ENCODE measurements around the gene LCN2. TPM values are rescaled to one million over a fixed set of nuclear protein-coding genes. Genes with fewer than 3 reads are reported as not detected.
A peak's percentile ranks its signal among the peaks of the same experiment; 100 is the strongest.

Gene LCN2
- total and polyA plus RNA-seq, 9 of the 15 experiments (the other 6 are each of a cell fraction or from before 2014, with no cell fraction given) = 0.10 to 1.2 (median 0.44) TPM; not detected in 1

GRCh38 chr9:128163027-128163515 lies 13.8 kb downstream of the LCN2 start (continued):
- TF ChIP-seq CHD7 (IDR thresholded peaks at IDR 0.05; ENCODE audit: low read depth, low read length) = no peak
- TF ChIP-seq RCOR1 (IDR thresholded peaks at IDR 0.05; ENCODE audit: borderline replicate concordance in 1 of 2, low read depth in 2 of 2, low read length in 2 of 2) = peak; percentile 71 to 90; a peak in 3 of 4 replicates
- TF ChIP-seq DPF2 (IDR thresholded peaks at IDR 0.05) = no peak
- 0 out of 2 replicates have a peak, but pooled peaks have one; percentile 14 for TF ChIP-seq ZNF134 (CRISPR knock-in tag; conservative IDR thresholded peaks at IDR 0.05)
- no peak for TF ChIP-seq ADNP (tag; IDR thresholded peaks at IDR 0.05)
- peak; percentile 99 for TF ChIP-seq BCOR (IDR thresholded peaks at IDR 0.05)
- peak; percentile 89 for TF ChIP-seq PTBP1 (IDR thresholded peaks at IDR 0.05; ENCODE audit: low read depth, low read length)
- TF ChIP-seq MTF1 (CRISPR knock-in tag; IDR thresholded peaks at IDR 0.05; ENCODE audit: borderline replicate concordance) = no peak
- no peak for TF ChIP-seq ZNF197 (CRISPR knock-in tag; IDR thresholded peaks at IDR 0.05; ENCODE audit: low read depth)
- TF ChIP-seq CHD4 (IDR thresholded peaks at IDR 0.05; ENCODE audit: insufficient read depth, insufficient replicate concordance, low read depth, low read length, poor library complexity, severe bottlenecking) = peak; percentile 94
- no peak for TF ChIP-seq JUND (IDR thresholded peaks at IDR 0.05; ENCODE audit: borderline replicate concordance, low read depth, low read length)
- TF ChIP-seq JUND (tag; IDR thresholded peaks at IDR 0.05; ENCODE audit: borderline replicate concordance, low read depth, low read length) = 0 out of 3 replicates have a peak, but pooled peaks have one; percentile 9
- TF ChIP-seq LCOR (CRISPR knock-in tag; IDR thresholded peaks at IDR 0.05) = no peak
- no peak for TF ChIP-seq HDAC6 (IDR thresholded peaks at IDR 0.05; ENCODE audit: low read depth, low read length)
